T follicular helper cell (primary cell): ENCODE measurements around the gene DERL3.

Experiments
- DNase-seq: peaks from one replicate; pipeline ENCODE4 v3.0.0-alpha.2; 2020; ENCODE audit warnings: low read depth

Gene DERL3

GRCh38 chr22:23847310-23847920 is 8.6 kb upstream of the DERL3 start:
- no peak for DNase-seq

DNA sequence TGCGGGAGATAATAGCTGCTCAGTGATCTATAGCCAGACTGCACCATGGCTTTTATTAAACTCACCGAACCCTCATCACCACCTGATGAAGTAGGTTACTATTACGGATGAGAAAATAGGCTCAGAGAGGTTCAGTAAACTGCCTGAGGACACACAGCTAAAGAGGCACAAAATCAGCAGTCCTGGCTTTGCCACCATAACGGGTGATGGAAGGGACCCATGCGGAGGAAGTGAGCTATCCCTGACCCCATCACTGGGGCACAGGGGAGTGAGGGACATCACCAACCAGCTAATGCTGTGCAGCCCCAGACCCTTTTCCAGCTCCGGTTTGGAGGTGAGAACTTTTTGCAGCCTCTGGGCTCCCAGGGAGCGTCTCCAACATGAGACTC is 7.3 kb upstream of the DERL3 start:
- DNase-seq: no peak

GRCh38 chr22:23845265-23846080 is 6.7 kb upstream of the DERL3 start:
- no peak for DNase-seq

DNA sequence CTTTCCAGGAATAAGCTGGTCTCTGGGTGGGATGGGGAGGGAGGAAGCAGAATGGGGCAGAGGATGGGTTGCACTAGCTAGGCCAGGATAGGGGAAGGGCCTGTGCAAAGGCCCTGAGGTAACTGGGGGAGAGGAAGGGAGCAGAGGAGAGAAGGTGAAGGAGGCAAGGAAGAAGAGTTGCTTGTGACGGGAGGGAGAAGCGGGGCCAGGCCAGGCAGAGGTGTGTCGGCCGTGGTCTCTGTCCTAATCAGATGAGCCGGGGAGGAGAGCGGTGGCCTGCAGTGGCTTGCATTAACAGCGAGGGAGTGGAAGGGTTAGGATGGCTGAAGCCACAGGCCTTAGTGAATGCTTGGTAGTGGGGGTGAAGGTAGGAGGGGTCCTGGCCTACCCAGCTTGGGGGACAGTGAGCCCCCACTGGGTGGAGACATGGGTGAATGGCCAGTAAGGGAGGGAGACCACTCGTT is 6.0 kb upstream of the DERL3 start:
- DNase-seq: no peak

DNA sequence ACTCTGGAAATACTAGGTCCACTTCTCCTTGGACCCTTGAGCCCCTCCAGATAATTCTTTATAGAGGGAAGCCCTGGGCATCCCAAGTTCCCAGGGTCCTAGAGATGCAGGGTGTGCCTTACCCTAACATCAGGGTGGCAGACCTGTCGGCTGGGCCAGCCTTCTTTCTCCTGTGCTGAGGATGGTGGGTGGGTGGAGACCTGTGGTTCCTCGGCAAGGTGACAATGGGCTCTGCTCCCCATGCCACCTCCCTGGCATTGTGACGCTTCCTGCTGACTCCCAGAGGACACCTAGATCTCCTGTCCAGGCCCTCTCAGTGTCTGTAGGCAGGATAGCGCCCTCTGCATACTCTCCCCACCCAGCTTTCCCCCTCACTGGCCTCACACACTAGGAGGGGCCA is 3.8 kb upstream of the DERL3 start:
- DNase-seq: no peak

DNA sequence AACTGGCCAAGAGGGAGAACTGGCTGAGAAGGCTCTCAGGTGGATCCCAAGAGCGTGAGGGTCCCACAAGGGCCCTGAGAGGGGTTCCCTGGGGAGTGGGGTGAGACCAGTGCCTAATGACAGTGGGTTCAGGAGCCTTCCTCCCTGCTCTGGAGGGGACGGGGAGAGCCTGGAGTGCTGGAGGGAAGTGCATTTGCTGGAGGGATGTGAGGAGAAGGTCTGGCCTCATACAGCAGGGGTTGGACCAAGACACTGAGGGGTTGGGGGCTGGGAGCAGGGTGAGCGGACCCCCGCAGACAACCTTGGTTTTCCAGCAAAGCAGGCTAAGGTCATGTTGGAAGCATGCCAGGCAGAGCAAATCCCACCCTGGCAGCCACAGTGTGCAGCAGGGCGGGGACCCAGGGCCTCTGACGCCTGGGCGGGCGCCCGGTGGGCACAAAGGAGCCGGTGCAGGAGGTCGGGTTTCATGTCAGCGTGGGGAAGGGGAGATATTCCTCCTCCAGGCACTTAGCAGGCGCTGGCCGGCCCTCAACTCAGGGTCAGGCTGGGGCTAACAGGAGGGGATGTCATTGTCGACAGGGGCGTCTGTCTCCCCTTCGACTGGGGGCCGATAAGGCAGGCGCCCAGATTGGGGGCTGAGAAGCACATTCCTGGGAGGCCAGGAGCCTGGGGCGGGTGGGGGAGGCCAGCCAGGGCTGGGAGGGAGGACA is 3.1 kb upstream of the DERL3 start:
- no peak for DNase-seq

DNA sequence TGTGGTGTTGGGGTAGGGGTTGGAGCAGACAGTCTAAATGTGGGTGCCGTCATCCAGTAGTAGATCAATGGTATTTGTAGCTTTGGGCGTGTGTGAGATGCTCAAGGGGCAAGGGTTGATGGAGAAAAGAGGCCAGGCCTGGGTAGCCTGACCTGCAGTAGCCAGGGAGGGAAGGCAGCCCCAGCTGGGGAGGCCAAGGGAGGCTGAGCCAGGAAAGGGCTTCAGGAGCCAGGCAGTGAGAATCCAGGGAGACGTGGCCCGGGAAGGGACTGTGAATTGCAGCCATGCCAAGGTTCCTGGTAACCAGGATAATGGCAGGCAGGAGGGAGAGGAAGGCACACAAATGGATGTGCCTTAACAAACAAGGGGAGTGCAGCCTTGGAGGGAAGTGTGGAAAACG is 2.5 kb upstream of the DERL3 start:
- DNase-seq: no peak

GRCh38 chr22:23840026-23840425 is 1.2 kb upstream of the DERL3 start:
- no peak for DNase-seq

DNA sequence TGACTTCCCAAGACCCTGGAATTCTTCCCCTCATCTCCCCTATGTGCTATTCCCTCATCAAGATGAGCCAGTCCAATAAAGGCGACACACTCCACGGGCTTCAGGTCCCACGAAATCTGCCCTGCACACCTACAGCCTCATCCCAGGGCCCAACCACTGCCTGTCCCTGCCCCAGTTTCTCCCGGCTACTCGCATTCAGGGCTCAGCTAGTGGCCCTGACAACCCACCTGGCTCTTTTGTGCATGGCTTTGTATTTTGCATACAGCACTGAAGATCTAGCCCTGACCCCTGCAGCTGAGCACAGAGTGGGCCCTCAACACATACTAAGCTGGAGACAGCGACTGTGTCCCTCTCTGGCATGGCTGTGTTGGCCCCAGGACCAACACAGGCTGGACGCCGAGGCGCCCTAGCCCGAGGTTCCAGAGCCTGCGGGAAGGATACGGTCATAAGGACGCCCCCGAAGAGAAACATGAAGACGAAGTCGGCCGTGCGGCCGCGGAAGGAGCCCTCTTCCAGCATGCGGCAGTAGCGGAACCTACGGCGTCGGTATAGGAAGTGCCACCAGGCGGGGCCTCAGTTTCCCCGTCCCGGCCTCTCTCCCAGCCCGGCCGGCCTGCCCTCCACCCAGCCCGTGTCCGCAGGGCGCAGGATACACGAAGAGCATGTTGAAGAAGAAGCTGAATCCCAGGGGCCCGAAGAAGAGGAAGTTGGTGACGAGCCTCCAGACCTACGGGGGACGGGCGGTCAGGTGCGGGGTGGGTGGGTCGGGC is 710 bp downstream of the DERL3 start:
- DNase-seq: no peak

DNA sequence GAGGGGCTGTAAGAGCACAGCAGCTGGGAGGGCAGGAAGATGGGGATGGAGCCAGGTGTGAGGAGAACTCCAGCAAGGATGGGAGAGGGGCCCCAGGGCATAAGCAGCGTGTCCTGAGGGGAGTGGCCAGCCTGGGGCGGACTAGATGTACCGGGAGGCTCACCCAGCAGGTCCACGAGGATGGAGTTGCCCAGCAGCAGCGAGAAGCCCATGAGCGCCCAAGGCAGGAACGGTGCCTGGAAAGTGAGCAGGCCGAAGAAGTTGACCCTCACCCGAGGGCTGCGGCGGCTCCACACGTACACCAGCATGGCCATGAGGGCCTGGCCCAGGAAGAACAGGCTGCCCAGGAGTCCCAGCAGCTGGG is 1.3 kb downstream of the DERL3 start:
- DNase-seq: no peak

DNA sequence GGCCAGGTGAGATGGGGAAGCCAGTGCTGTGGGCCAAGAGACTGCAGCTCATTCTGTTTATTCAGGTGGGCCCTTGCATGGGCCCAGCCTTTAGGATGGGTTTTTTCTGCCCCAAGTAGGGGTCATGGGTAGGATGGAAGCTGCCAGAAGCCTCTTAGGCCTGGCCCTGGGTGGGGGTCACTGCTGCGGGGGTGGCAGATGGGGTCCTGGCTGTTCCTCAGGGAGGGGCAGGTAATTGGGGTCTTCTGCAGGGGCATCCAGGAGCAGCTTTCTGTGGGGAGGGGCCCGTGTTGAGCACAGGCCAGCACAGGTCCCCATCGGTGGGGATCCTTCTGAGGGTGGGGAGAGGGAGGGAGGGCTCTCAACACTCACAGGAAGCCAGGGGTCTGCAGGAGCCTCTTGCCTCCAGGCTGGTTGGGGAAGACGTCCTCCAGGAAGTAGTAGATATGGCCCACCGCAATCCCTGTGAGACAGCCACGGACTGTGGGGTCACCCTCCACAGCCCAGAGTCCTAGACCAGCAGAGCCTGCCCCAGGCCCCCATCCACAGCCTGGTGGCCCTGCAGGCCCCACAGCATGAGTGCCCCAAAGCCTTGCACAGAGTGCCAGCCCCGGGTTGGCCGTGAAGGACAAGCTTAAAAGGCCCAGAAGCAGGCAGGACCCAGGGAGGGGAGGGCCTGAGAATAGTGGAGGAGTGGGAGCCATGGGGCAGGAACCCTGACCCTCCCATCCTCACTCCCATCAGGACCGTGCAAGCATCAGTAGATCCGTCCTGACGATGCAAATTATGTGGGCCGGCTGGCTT is 1.9 kb downstream of the DERL3 start:
- no peak for DNase-seq

GRCh38 chr22:23836281-23836680 is 2.5 kb downstream of the DERL3 start:
- no peak for DNase-seq

GRCh38 chr22:23835484-23836144 is 3.2 kb downstream of the DERL3 start:
- DNase-seq: no peak

GRCh38 chr22:23834793-23835483 is 3.9 kb downstream of the DERL3 start:
- no peak for DNase-seq

DNA sequence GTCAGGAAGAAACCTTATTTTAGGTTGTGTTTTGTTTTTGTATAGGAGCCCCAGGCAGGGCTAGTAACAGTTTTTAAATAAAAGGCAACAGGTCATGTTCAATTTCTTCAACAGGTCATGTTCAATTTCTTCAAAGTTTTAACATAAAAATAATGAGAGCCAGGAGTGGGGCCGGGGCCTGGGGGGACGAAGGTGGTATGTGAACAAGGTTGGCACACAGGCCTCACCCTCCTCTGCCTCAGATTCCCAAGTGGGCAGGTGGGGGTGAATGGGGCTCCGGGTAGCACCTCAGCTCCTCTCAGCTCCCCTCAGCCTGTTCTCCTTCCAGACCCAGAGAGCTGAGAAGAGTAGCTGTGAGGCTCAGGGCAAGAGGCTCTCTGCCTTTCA is 4.4 kb downstream of the DERL3 start:
- DNase-seq: no peak

DNA sequence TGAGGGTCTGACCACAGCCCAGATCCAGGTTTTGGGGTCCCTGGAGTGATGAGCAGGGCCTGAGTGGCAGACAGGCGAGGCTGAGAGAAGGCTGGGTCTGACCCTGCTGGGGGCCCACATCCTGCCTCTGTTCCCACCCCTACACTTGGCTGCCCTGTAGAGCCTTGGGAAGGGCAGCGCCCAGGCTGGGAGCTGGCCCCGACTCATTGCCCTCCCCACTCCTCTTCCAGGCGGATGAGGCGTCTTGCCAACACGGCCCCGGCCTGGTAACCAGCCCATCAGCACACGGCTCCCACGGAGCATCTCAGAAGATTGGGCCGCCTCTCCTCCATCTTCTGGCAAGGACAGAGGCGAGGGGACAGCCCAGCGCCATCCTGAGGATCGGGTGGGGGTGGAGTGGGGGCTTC is 4.9 kb downstream of the DERL3 start:
- no peak for DNase-seq

- DNase-seq: no peak
Measured at GRCh38 chr22:23833017-23833751, 5.6 kb downstream of the DERL3 start.

GRCh38 chr22:23832226-23833016 is 6.4 kb downstream of the DERL3 start:
- no peak for DNase-seq

GRCh38 chr22:23831781-23832180 is 7.0 kb downstream of the DERL3 start:
- no peak for DNase-seq
